ENCODE measurements around the gene SSPN. TPM values are rescaled to one million over a fixed set of nuclear protein-coding genes. Genes with fewer than 3 reads are reported as not detected.

The SSPN gene
- total RNA-seq, 1 experiment from 2014 or later = 3.1 TPM

- TF ChIP-seq, protein P1, sequence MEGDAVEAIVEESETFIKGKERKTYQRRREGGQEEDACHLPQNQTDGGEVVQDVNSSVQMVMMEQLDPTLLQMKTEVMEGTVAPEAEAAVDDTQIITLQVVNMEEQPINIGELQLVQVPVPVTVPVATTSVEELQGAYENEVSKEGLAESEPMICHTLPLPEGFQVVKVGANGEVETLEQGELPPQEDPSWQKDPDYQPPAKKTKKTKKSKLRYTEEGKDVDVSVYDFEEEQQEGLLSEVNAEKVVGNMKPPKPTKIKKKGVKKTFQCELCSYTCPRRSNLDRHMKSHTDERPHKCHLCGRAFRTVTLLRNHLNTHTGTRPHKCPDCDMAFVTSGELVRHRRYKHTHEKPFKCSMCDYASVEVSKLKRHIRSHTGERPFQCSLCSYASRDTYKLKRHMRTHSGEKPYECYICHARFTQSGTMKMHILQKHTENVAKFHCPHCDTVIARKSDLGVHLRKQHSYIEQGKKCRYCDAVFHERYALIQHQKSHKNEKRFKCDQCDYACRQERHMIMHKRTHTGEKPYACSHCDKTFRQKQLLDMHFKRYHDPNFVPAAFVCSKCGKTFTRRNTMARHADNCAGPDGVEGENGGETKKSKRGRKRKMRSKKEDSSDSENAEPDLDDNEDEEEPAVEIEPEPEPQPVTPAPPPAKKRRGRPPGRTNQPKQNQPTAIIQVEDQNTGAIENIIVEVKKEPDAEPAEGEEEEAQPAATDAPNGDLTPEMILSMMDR (IDR thresholded peaks at IDR 0.05; ENCODE audit: insufficient read depth in 1 of 2, low read depth in 1 of 2, low read length in 1 of 2, severe bottlenecking in 1 of 2, unreplicated experiment in 1 of 2) = no peak
- Mint-ChIP-seq H3K27me3 (ENCODE audit: insufficient read depth, unreplicated experiment) (no peaks in the 10 kb centered on the region), H3K9me3 (ENCODE audit: unreplicated experiment) (no peaks in the 10 kb centered on the region), H3K4me1 (ENCODE audit: low read depth, unreplicated experiment) (peaks cover 7% of the 10 kb centered on the region), H3K27ac (ENCODE audit: unreplicated experiment) (no peak overlapping the region), H3K4me3 (ENCODE audit: unreplicated experiment) (no peak overlapping the region), H3K36me3 (ENCODE audit: insufficient read depth, unreplicated experiment) (no peaks in the 10 kb centered on the region)
- no peaks in the 10 kb centered on the region for H3K4me1 ChIP-seq
- intact Hi-C loops (cut with micrococcal nuclease; ENCODE audit: unreplicated experiment) = no loop called here
- no peaks in the 10 kb centered on the region for H3K27me3 ChIP-seq (replicated peaks; ENCODE audit: control insufficient read depth, insufficient read depth, low read length)
- ChIA-PET CTCF (interaction anchor here (1.5 kb wide), 1 partner anchor 120 kb away, joined by 4 read pairs; no protein-coding TSS in a partner anchor), POLR2A (interaction anchor here (0.6 kb wide), 1 partner anchor 1273 kb away, joined by 3 read pairs; no protein-coding TSS in a partner anchor)
- H3K36me3 ChIP-seq (ENCODE audit: control insufficient read depth, insufficient read depth, low read length) = no peaks in the 10 kb centered on the region
- DNase-seq = no peak
- no peaks in the 10 kb centered on the region for H3K9me3 ChIP-seq
- no peak overlapping the region for H3K4me3 ChIP-seq (ENCODE audit: low read depth, low read length)
- BruUV-seq (replicated peaks) = no TSS peak
These were observed 43.9 kb downstream of the SSPN start for GRCh38 chr12:26239122-26239851.

DNA sequence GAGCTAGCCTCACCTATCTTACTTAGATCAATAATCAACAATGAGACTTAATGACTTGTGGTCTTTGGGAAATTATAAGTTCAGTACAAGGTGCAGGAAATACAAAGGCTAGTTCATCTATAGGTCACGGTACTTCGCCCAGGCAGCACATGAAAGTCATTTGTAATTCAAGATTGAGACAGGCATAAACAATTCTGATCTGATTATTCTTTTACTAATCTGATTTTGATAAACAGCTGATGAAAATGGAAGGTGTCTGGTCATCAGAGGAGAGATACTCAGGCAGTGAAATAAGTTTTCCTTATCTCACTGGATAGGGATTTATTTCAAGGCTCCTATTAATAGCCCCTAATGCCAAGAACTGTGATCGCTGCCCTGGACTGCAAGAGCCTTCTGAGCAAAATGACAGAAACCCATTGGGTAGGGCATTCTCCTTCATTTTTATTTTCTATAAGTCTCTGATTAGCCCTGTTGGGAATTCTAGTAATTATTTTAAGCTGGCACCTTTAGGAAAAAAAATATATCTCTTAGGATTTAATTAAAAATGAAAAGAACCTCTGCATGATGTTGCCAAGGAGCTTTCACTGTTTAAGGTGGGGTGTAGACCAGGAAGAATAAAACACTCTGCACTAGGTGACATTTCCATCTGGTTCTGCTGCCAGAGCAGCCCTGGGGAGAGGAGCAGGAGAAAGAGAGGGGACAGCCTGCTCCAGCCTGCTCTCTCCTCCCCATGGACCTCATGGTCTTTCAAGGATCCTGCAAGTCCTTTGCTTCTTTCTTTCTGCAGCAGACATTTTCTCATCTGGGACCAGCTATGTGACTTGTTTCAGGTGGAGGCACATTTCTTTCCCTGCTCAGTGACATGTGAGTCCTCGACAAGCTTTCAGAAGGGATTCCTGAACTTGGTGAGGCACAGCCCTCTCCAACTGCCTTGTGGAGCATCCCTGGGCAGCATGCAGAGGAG, 44.8 kb downstream of the SSPN start:
- peaks cover 7% of the 10 kb centered on the region for H3K4me1 Mint-ChIP-seq (ENCODE audit: low read depth, unreplicated experiment)
- H3K4me3 Mint-ChIP-seq (ENCODE audit: unreplicated experiment) = no peak overlapping the region
- no TSS peak for BruUV-seq (replicated peaks)
- H3K36me3 Mint-ChIP-seq (ENCODE audit: insufficient read depth, unreplicated experiment) = no peaks in the 10 kb centered on the region
- CTCF ChIA-PET = interaction anchor here (1.5 kb wide), 1 partner anchor 121 kb away, joined by 4 read pairs; no protein-coding TSS in a partner anchor
- Histone ChIP-seq H3K36me3 (ENCODE audit: control insufficient read depth, insufficient read depth, low read length) (no peaks in the 10 kb centered on the region), H3K4me3 (ENCODE audit: low read depth, low read length) (no peak overlapping the region), H3K4me1 (no peaks in the 10 kb centered on the region), H3K27me3 (replicated peaks; ENCODE audit: control insufficient read depth, insufficient read depth, low read length) (no peaks in the 10 kb centered on the region), H3K9me3 (no peaks in the 10 kb centered on the region)
- no peaks in the 10 kb centered on the region for H3K27me3 Mint-ChIP-seq (ENCODE audit: insufficient read depth, unreplicated experiment)
- POLR2A ChIA-PET = no interaction called here
- H3K27ac Mint-ChIP-seq (ENCODE audit: unreplicated experiment) = no peak overlapping the region
- no peak for DNase-seq
- H3K9me3 Mint-ChIP-seq (ENCODE audit: unreplicated experiment) = no peaks in the 10 kb centered on the region
- TF ChIP-seq, protein P1 (IDR thresholded peaks at IDR 0.05; ENCODE audit: insufficient read depth in 1 of 2, low read depth in 1 of 2, low read length in 1 of 2, severe bottlenecking in 1 of 2, unreplicated experiment in 1 of 2) = no peak
- intact Hi-C loops (cut with micrococcal nuclease; ENCODE audit: unreplicated experiment) = no loop called here

DNA sequence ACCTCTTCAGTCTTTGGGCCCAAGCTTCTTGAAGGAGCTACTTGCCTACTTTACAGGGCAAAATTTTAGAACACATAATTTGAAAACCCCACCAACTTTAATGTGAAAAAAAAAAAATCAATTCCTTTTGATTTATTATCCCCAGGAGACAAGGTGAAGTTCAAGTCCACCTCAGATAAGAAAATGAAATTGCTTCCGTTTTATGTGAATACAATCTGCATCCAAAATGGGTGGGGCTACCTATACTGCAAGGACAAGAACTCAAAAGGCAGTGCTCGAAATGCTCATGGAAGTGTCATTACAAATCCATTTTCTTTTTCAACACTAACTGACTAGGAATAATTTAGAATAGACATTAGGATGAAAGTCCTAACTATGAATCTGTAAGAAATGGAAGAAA, 45.7 kb downstream of the SSPN start:
- no peak for DNase-seq
- Mint-ChIP-seq H3K27me3 (ENCODE audit: insufficient read depth, unreplicated experiment) (no peaks in the 10 kb centered on the region), H3K36me3 (ENCODE audit: insufficient read depth, unreplicated experiment) (no peaks in the 10 kb centered on the region), H3K9me3 (ENCODE audit: unreplicated experiment) (no peaks in the 10 kb centered on the region), H3K4me3 (ENCODE audit: unreplicated experiment) (no peak overlapping the region), H3K4me1 (ENCODE audit: low read depth, unreplicated experiment) (peaks cover 7% of the 10 kb centered on the region), H3K27ac (ENCODE audit: unreplicated experiment) (no peak overlapping the region)
- BruUV-seq (replicated peaks) = no TSS peak
- intact Hi-C loops (cut with micrococcal nuclease; ENCODE audit: unreplicated experiment) = no loop called here
- TF ChIP-seq, protein P1 (IDR thresholded peaks at IDR 0.05; ENCODE audit: insufficient read depth in 1 of 2, low read depth in 1 of 2, low read length in 1 of 2, severe bottlenecking in 1 of 2, unreplicated experiment in 1 of 2) = no peak
- no peaks in the 10 kb centered on the region for H3K36me3 ChIP-seq (ENCODE audit: control insufficient read depth, insufficient read depth, low read length)
- CTCF ChIA-PET = no interaction called here
- no peaks in the 10 kb centered on the region; the same call in 1 of the 2 replicates for H3K9me3 ChIP-seq
- H3K4me3 ChIP-seq (ENCODE audit: low read depth, low read length) = no peak overlapping the region
- POLR2A ChIA-PET = no interaction called here
- H3K4me1 ChIP-seq = peaks cover 2% of the 10 kb centered on the region; the same call in 1 of the 2 replicates
- H3K27me3 ChIP-seq (replicated peaks; ENCODE audit: control insufficient read depth, insufficient read depth, low read length) = no peaks in the 10 kb centered on the region

Data from Caco-2 (cell line).